Measurements from ENCODE around the gene KIF18B.

- TF ChIP-seq CTCF (IDR thresholded peaks at IDR 0.05 in 2 of 3, conservative IDR thresholded peaks at IDR 0.05 in 1 of 3; ENCODE audit: control insufficient read depth in 2 of 3, extremely low read depth in 1 of 3, insufficient read depth in 1 of 3, low read depth in 3 of 3, low read length in 3 of 3), result no peak
- no peak for TF ChIP-seq CBFB (IDR thresholded peaks at IDR 0.05; ENCODE audit: low read depth)
- TF ChIP-seq TCF7 (IDR thresholded peaks at IDR 0.05; ENCODE audit: borderline replicate concordance), result no peak
- no peak for TF ChIP-seq FOXK2 (IDR thresholded peaks at IDR 0.05)
Measured at GRCh38 chr17:44915862-44916780, 31.5 kb downstream of the KIF18B start.

Data from GM12878 (cell line).